Progenitor cell of endocrine pancreas (in vitro differentiated cells): Measurements from ENCODE around the gene KRT81. TPM values are rescaled to one million over a fixed set of nuclear protein-coding genes. Genes with fewer than 3 reads are reported as not detected.

Experiments
- DNase-seq: peaks from one replicate; pipeline ENCODE4 v3.0.0; 2021; ENCODE audit warnings: low spot score; ENCODE audit not compliant: unreplicated experiment
- H3K27ac Mint-ChIP-seq: 2 replicates; pipeline ENCODE4 v1.8.0; 2021; ENCODE audit warnings: mild to moderate bottlenecking, moderate library complexity, mixed read lengths
- H3K27me3 Mint-ChIP-seq: 2 replicates; pipeline ENCODE4 v1.8.0; 2021; ENCODE audit warnings: mixed read lengths
- H3K36me3 Mint-ChIP-seq: 2 replicates; pipeline ENCODE4 v1.8.0; 2022; ENCODE audit warnings: mixed read lengths; ENCODE audit not compliant: insufficient read depth
- H3K4me1 Mint-ChIP-seq: 2 replicates; pipeline ENCODE4 v1.8.0; 2021; ENCODE audit warnings: low read depth, mixed read lengths
- H3K4me3 Mint-ChIP-seq: 2 replicates; pipeline ENCODE4 v1.8.0; 2021; ENCODE audit warnings: low read depth, mild to moderate bottlenecking, moderate library complexity, mixed read lengths
- H3K9me3 Mint-ChIP-seq: 2 replicates; pipeline ENCODE4 v1.8.0; 2021; ENCODE audit warnings: low read depth, mixed read lengths
- CTCF ChIP-seq: fragments of 200-600 bp; sonication (generic); IDR thresholded peaks from one replicate; pipeline ENCODE4 v1.5.0; 2021; ENCODE audit warnings: antibody characterized with exemption, mild to moderate bottlenecking; ENCODE audit not compliant: unreplicated experiment
- total RNA-seq: library from RNA; stranded (reverse); gene quantifications from 2 replicates; pipeline ENCODE4 v1.2.1, GENCODE V29; 2021

Gene KRT81
- total RNA-seq, 1 donor from 2014 or later = not detected

- no peak overlapping the region for H3K4me3 Mint-ChIP-seq
- no peak for DNase-seq
- H3K9me3 Mint-ChIP-seq = no peaks in the 10 kb centered on the region
- no peaks in the 10 kb centered on the region for H3K4me1 Mint-ChIP-seq
- TF ChIP-seq CTCF = no peak
- H3K36me3 Mint-ChIP-seq = no peaks in the 10 kb centered on the region
- no peak overlapping the region for H3K27ac Mint-ChIP-seq
- peaks cover 61% of the 10 kb centered on the region for H3K27me3 Mint-ChIP-seq
Observed at GRCh38 chr12:52327830-52328500, 36.6 kb upstream of the KRT81 start.

- Mint-ChIP-seq H3K27me3 (peaks cover 67% of the 10 kb centered on the region), H3K9me3 (no peaks in the 10 kb centered on the region), H3K4me1 (no peaks in the 10 kb centered on the region), H3K36me3 (no peaks in the 10 kb centered on the region), H3K27ac (no peak overlapping the region), H3K4me3 (no peak overlapping the region)
- TF ChIP-seq CTCF = peak; percentile 74
- DNase-seq = peak; percentile 58
Observed at GRCh38 chr12:52327052-52327829, 35.9 kb upstream of the KRT81 start.

GRCh38 chr12:52324153-52324444 is 32.8 kb upstream of the KRT81 start:
- H3K4me1 Mint-ChIP-seq = no peaks in the 10 kb centered on the region
- no peak for TF ChIP-seq CTCF
- no peak overlapping the region for H3K27ac Mint-ChIP-seq
- DNase-seq = no peak
- no peaks in the 10 kb centered on the region for H3K9me3 Mint-ChIP-seq
- H3K36me3 Mint-ChIP-seq = no peaks in the 10 kb centered on the region
- no peak overlapping the region for H3K4me3 Mint-ChIP-seq
- H3K27me3 Mint-ChIP-seq = peaks cover 72% of the 10 kb centered on the region

- Mint-ChIP-seq H3K4me1 (no peaks in the 10 kb centered on the region), H3K27ac (no peak overlapping the region), H3K9me3 (no peaks in the 10 kb centered on the region), H3K36me3 (no peaks in the 10 kb centered on the region), H3K4me3 (no peak overlapping the region), H3K27me3 (peaks cover 72% of the 10 kb centered on the region)
- DNase-seq = no peak
- TF ChIP-seq CTCF = no peak
Observed at GRCh38 chr12:52323416-52324152, 32.2 kb upstream of the KRT81 start.

- TF ChIP-seq CTCF = no peak
- Mint-ChIP-seq H3K27ac (no peak overlapping the region), H3K27me3 (peaks cover 72% of the 10 kb centered on the region)
Observed at GRCh38 chr12:52323001-52323400, 31.7 kb upstream of the KRT81 start.

More at GRCh38 chr12:52323001-52323400, 31.7 kb upstream of the KRT81 start:
- H3K4me1 Mint-ChIP-seq = no peaks in the 10 kb centered on the region
- H3K36me3 Mint-ChIP-seq = no peaks in the 10 kb centered on the region
- no peak overlapping the region for H3K4me3 Mint-ChIP-seq
- H3K9me3 Mint-ChIP-seq = no peaks in the 10 kb centered on the region
- no peak for DNase-seq
